Measurements from ENCODE around the gene CD36.

CD36 gene

DNA sequence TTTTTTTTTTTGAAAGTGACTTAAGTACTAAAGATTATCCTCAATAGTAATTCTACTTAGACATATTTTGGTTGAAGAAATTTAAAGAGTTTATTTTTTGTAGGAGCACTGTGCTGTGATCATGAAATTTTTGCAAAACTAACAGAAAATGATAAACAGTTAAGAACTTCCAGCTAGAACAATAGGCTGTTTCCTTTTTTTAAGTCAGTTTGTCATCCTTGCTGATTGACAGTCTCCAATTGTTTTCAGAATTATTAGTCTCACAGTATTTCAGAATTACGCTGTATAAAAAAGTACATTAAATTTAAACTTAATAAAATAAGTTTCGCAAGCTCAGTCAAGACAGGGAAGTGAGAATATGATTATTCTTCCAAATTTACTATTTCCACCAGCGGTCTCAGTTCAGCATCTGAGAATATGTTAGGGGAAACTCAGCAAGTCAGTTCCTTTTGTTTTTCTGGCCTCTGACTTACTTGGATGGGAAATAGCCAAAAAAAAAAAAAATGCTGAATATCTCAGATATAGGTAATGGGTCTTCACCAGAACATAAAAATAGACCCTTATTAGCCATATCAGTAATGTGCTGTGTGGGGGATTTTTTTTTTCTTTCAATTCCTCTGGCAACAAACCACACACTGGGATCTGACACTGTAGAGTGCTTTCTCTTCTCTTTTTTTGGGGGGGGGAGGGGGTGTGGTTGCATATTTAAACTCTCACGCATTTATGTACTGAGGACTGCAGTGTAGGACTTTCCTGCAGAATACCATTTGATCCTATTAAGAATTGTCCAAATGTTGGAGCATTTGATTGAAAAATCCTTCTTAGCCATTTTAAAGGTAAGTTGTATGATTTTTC lies at the start of gene CD36:
Gene CD36, plus strand, starts transcription at position 732 of the 855 bp plus-strand sequence. CDS start 8,099 bp downstream, outside the sequence.
- no peak for DNase-seq (ENCODE audit: low read depth)
- no peak within 1 kb of the TSS for H3K4me3 ChIP-seq (ENCODE audit: low read depth, low read length)

GRCh38 chr7:80589631-80590030 lies 48.8 kb upstream of the CD36 start:
- DNase-seq (ENCODE audit: low read depth), result no peak
- no peak overlapping the region for H3K4me3 ChIP-seq (ENCODE audit: low read depth, low read length)

GRCh38 chr7:80591654-80592053 lies 46.8 kb upstream of the CD36 start:
- DNase-seq (ENCODE audit: low read depth), result no peak
- no peak overlapping the region for H3K4me3 ChIP-seq (ENCODE audit: low read depth, low read length)

DNA sequence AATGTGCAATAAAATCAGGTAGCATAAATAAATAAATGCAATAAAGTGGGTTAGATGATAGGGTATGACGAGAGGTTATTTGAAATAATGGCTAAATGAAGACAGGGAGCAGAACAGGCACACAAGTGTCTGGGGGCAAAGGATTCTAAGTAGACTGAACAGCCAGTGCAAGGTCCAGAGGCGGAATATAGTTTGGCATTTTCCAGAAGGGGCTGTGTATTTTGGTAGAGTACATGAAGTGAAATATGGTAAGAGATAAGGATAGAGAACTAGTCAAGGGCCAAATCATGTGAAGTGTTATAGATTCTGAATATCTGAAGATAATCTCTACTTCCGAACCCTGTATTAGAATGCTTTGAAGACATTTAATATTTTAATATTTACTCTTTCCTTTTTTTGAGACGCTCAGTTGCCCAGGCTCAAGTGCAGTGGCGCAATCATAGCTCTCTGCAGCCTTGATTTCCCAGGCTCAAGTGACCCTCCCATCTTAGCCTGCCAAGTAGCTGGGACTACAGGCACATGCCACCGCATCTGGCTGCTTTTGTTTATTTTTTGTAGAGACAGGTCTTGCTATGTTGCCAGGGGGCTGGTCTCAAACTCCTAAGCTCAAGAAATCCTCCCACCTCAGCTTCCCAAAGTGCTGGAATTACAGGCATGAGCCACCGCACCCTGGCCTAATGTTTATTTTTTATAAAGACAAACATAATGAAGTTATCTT lies 44.4 kb upstream of the CD36 start:
- no peak overlapping the region for H3K4me3 ChIP-seq (ENCODE audit: low read depth, low read length)
- no peak for DNase-seq (ENCODE audit: low read depth)

DNA sequence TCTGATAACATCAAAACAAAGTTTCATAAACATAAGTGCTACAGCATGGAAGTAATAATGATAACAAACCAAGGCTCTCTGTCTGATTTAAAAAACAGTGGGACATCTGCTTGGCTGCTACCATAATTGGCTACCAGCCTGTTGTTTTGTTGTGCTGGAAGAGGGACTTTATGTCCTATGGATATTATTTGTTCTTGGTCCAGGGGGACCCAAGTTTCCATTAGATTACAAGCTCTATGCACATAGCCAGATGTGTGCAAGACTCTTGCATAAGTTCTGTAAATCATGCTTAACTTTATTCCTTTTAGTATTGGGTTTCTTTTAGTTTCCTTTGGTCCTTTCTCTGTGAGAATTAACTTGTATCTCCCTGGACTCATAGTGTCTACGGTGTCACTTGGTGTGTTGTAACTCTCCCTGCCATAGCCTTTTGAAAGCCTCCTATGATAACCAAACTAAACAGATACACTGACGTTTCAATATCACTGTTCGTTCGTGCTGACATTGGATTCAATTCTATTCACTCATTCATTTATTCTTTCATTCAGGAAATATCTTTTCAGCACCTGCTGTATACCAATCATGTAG lies 41.4 kb upstream of the CD36 start:
- H3K4me3 ChIP-seq (ENCODE audit: low read depth, low read length), result no peak overlapping the region
- peak; percentile 31 for DNase-seq (ENCODE audit: low read depth)

DNA sequence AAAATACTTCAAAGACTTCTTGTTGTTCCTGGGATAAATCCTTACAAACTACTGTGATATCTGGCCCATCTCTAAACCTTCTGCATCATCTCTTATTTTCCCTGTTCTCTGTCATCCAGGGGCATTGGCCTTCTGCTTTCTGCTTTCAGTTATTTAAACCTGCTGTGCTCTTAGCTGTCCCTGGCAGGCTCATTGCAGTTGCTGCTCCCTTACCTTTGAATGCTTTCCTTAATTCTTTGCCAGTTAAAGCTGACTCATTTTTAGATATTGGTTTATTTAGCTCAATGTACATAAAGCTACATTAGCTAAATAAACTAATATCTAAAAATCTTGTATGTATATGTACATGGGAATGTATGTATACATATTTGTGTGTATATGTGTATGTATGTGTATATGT lies 40.6 kb upstream of the CD36 start:
- DNase-seq (ENCODE audit: low read depth), result no peak
- H3K4me3 ChIP-seq (ENCODE audit: low read depth, low read length), result no peak overlapping the region

DNA sequence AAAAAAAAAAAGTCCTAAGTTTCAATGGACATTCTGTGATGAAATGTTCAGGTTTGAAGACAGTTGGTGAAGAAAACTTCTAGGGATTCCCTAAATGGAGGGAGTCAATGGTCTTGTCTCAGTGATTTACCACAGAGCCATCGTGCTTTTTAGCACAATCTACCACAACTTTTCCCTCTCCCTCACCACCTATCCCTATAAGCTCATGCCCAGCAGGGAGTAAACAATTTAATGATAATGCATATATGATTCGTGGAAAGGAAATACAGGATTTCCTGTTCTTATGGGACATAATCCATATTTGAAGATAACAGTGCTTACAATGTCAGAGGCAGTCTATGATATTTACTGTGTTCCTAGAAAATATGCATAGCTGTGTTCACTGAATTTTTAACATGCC lies 38.4 kb upstream of the CD36 start:
- DNase-seq (ENCODE audit: low read depth), result no peak
- no peak overlapping the region for H3K4me3 ChIP-seq (ENCODE audit: low read depth, low read length)

GRCh38 chr7:80601999-80602398 lies 36.4 kb upstream of the CD36 start:
- no peak for DNase-seq (ENCODE audit: low read depth)
- no peak overlapping the region for H3K4me3 ChIP-seq (ENCODE audit: low read depth, low read length)

GRCh38 chr7:80603940-80604339 lies 34.5 kb upstream of the CD36 start:
- no peak for DNase-seq (ENCODE audit: low read depth)
- no peak overlapping the region for H3K4me3 ChIP-seq (ENCODE audit: low read depth, low read length)

DNA sequence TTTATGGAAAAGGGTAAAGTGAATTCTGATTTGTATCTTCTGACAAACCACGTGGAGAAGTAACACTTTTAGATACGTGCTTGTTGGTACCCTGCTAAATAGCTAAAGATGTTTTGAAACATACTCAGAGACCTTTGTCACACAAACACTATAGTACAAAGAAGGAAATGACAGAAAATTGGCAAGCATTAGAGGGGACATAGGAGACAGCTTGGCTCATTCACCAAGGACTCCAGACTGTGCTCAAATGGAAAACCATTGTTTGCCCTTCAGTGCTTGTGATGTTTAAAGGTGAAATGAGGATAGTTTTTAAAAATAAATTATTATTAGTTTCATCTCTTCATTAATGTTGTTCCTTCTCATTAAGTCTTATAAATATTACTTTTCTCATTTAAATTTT lies 34.0 kb upstream of the CD36 start:
- DNase-seq (ENCODE audit: low read depth), result no peak
- H3K4me3 ChIP-seq (ENCODE audit: low read depth, low read length), result no peak overlapping the region

GRCh38 chr7:80607136-80607535 lies 31.3 kb upstream of the CD36 start:
- no peak overlapping the region for H3K4me3 ChIP-seq (ENCODE audit: low read depth, low read length)
- DNase-seq (ENCODE audit: low read depth), result no peak

GRCh38 chr7:80608336-80608735 lies 30.1 kb upstream of the CD36 start:
- DNase-seq (ENCODE audit: low read depth), result no peak
- H3K4me3 ChIP-seq (ENCODE audit: low read depth, low read length), result no peak overlapping the region

DNA sequence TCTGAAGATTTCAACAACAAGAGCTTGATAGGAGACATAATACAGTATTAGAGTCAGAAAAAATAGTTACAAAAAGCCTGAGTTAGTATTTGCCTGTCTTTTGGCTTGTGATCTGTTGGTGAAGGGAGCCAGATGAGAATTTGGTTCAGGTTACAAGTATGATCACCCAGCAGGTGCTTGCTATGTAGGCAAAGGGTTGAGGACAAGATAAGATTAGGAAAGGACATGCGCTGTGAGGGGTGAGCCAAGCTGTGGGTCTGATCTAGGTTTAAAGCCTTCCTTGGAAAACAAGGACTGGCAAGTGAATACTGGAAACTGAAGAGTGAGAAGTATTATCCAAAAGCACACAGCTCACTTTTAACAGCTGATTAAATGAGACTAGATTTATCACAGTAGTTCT lies 28.7 kb upstream of the CD36 start:
- DNase-seq (ENCODE audit: low read depth), result no peak
- H3K4me3 ChIP-seq (ENCODE audit: low read depth, low read length), result no peak overlapping the region

GRCh38 chr7:80611353-80611752 lies 27.1 kb upstream of the CD36 start:
- DNase-seq (ENCODE audit: low read depth), result no peak
- H3K4me3 ChIP-seq (ENCODE audit: low read depth, low read length), result no peak overlapping the region

DNA sequence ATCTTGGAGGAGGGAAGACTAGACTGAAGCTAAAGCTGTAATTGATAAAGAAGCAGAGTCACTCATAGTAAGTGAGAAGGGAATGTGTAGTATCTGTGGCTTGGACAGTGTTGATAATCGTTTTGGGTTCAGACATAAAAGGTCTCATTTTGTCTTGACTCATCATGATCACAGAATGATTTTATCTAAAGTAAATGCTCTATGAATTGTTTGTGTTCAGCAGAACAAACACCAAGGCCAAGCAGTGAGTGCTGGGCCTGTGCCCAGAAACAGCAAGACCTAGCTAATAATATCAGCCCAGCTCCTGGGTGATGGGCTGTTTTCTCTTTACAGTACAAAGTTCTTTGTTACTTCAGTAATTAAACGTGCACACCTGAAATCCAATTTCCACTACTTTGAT lies 26.7 kb upstream of the CD36 start:
- DNase-seq (ENCODE audit: low read depth), result peak; percentile 31
- H3K4me3 ChIP-seq (ENCODE audit: low read depth, low read length), result no peak overlapping the region

- DNase-seq (ENCODE audit: low read depth), result no peak
- no peak overlapping the region for H3K4me3 ChIP-seq (ENCODE audit: low read depth, low read length)
These were observed 25.6 kb upstream of the CD36 start for GRCh38 chr7:80612880-80613279.

DNA sequence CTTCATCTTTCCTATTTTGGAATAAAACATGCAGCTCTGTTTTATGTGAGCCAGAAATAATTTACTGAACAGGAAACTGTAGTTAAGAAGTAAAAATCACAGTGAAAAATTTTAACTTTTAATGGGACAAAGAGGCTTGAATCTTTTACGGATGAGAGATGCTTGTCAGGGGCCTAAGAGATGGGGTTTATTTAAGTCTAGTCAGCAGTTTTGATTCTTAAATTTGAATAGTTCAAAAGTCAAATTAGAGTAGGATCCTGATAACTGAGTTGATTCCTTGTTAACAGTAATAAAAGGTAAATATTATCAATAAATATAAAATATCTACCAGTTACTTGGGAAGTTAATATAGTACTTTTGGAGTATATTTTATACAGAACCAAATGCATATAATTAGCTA lies 24.9 kb upstream of the CD36 start:
- no peak for DNase-seq (ENCODE audit: low read depth)
- no peak overlapping the region for H3K4me3 ChIP-seq (ENCODE audit: low read depth, low read length)

GRCh38 chr7:80614851-80615271 lies 23.6 kb upstream of the CD36 start:
- no peak overlapping the region for H3K4me3 ChIP-seq (ENCODE audit: low read depth, low read length)
- DNase-seq (ENCODE audit: low read depth), result peak; percentile 42

DNA sequence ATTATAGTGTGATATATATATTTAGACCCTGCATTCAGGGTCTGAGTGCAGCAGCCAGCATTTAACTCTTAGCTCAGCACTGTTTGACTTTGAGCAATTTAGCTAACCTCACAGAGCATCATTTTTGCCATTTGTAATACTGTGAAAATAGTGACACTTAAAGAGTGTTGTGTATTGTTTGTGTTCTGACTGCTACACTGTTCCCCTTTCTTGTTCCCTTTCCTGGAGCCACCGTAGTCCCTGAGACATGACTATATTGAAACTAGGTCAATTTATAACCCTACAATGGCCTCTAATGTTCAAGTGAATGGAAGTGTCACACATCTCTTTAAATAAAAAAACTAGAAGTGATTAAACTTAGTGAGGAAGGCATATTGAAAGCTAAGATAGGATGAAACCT lies 20.3 kb upstream of the CD36 start:
- DNase-seq (ENCODE audit: low read depth), result no peak
- H3K4me3 ChIP-seq (ENCODE audit: low read depth, low read length), result no peak overlapping the region

- DNase-seq (ENCODE audit: low read depth), result no peak
These were observed 18.7 kb upstream of the CD36 start for GRCh38 chr7:80619741-80620140.

GRCh38 chr7:80622541-80622940 lies 15.9 kb upstream of the CD36 start:
- peak; percentile 16 for DNase-seq (ENCODE audit: low read depth)
- no peak overlapping the region for H3K4me3 ChIP-seq (ENCODE audit: low read depth, low read length)

More at GRCh38 chr7:80619741-80620140, 18.7 kb upstream of the CD36 start:
- no peak overlapping the region for H3K4me3 ChIP-seq (ENCODE audit: low read depth, low read length)

Data from skeletal muscle cell (primary cell).